Erythroblast (primary cell): ENCODE measurements around the gene MTHFD2.

ENCODE experiments used
- DNase-seq, 2 experiments: peaks; one replicate each; lab custom pipeline; 2025; lab: John Stamatoyannopoulos, UW
- GATA1 ChIP-seq: IDR thresholded peaks from 2 replicates; pipeline ENCODE4 v1.6.1; 2011; ENCODE audit warnings: low read depth, mild to moderate bottlenecking, control low read depth, low read length, moderate library complexity
- POLR2A ChIP-seq: IDR thresholded peaks from 2 replicates; pipeline ENCODE4 v1.6.1; 2011; ENCODE audit warnings: mild to moderate bottlenecking, low read length

Gene MTHFD2

GRCh38 chr2:74252862-74253261 lies 54.4 kb downstream of the MTHFD2 start:
- no peak for DNase-seq
- TF ChIP-seq GATA1 (no peak), POLR2A (no peak)

DNA sequence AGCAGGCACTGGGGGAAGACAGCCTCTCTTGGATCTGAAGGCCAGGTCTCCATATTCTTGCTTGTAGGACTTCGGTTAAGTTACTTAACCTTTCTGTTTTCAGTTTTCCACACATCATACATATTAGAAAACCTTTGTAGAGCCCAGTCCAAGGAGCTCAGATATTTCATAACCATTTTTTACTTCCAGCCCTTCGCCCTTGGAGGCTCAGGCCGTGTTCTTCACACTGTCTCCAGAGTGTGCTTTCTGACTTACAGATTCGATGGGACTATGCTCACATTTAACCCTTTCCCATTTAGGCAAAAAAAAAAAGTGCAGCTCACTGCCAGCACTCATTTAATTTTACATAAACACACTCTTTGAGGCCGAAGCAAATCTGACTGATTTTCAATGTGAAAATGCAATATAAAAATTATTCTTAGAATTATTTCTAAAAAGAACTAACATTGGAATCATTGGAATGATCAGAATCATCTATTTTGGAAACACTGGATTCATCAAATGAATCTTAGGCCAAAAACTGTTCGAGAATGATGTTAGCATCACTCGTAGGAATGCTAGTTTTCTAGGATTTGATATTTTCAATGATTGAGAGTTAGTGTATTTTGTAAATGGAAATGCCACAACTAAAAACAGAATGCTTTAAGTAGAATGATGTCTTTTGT lies 55.0 kb downstream of the MTHFD2 start:
- TF ChIP-seq POLR2A (no peak), GATA1 (no peak)
- DNase-seq, result no peak

DNA sequence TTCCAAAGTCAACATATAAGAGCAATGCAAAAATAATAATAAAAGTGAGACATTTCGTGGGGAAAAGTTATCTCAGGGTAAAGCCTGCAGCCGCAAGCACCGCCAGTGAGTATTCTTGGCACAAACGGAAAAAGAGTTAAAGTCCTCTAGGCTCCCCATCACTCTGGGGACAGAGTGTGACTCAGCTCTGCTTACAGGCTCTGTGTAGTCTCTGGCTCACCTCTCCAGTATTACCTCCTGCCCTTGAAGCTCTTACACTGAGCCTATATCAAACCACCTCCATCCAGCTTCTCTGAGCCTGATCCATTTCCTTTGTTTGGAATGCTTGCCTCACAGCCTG lies 55.5 kb downstream of the MTHFD2 start:
- TF ChIP-seq GATA1 (no peak), POLR2A (no peak)
- no peak for DNase-seq

DNA sequence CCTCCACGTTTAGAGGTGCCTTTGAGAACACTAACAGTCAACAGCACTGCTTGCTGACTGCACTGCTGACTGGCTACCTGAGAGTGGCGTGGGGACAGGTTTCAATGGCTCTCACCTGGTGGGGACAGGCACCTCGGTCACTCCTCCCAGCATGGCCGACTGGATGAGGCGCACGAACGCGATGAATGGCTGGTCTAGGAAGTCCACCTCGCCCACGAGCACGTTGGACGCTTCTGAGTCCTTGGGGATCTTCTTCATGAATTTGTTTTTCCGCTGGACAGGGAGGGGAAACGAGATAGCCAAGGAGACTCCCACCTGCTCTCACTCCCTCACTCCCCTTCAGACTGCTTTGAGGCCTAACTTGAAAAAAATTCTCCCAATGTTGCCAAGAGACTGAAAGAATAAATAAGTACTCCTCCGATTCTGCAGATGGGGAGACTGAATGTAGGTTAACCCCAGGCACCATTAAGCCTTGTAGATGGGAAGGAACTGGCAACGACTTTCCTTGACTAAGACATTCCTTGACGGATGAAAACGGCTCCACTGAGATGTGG lies 57.3 kb downstream of the MTHFD2 start:
- DNase-seq, result no peak
- TF ChIP-seq GATA1, result no peak
- no peak for TF ChIP-seq POLR2A

GRCh38 chr2:74259191-74259590 lies 60.8 kb downstream of the MTHFD2 start:
- no peak for DNase-seq
- TF ChIP-seq GATA1, result no peak
- no peak for TF ChIP-seq POLR2A

GRCh38 chr2:74259733-74260132 lies 61.3 kb downstream of the MTHFD2 start:
- TF ChIP-seq POLR2A, result no peak
- no peak for TF ChIP-seq GATA1
- no peak for DNase-seq

GRCh38 chr2:74260495-74260894 lies 62.1 kb downstream of the MTHFD2 start:
- no peak for DNase-seq

GRCh38 chr2:74261204-74261864 lies 62.9 kb downstream of the MTHFD2 start:
- no peak for DNase-seq
- TF ChIP-seq GATA1 (no peak), POLR2A (no peak)

More at GRCh38 chr2:74260495-74260894, 62.1 kb downstream of the MTHFD2 start:
- TF ChIP-seq POLR2A (no peak), GATA1 (no peak)

GRCh38 chr2:74262681-74263080 lies 64.3 kb downstream of the MTHFD2 start:
- TF ChIP-seq POLR2A (no peak), GATA1 (no peak)
- DNase-seq, result no peak

DNA sequence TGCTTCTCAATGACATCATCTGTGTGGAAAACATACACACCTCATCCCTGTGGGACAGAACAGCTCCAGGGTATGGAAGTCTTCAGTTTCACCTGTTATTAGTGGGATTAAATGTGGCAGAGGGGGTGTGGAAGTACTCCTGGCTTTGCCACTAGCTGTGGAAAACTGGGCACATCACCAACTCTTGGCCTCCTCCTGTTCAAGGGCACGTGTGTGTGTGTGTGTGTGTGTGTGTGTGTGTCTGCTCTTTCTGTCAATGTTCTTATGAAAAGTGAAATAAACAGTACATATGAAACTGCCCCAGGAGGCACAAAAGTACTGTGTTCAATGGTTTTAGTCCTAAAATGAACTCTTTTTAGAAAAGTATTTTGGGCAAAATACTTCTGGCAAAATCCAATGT lies 65.9 kb downstream of the MTHFD2 start:
- TF ChIP-seq POLR2A (no peak), GATA1 (no peak)

GRCh38 chr2:74267068-74267467 lies 68.7 kb downstream of the MTHFD2 start:
- DNase-seq, result peak; percentile 17 to 26
- TF ChIP-seq POLR2A (no peak), GATA1 (no peak)

More for the DNA sequence above, 65.9 kb downstream of the MTHFD2 start:
- DNase-seq, result no peak
